ENCODE results near the gene TMEM138.

GRCh38 chr11:61406991-61407728 lies 45.0 kb downstream of the TMEM138 start:
- TF ChIP-seq, protein P1, sequence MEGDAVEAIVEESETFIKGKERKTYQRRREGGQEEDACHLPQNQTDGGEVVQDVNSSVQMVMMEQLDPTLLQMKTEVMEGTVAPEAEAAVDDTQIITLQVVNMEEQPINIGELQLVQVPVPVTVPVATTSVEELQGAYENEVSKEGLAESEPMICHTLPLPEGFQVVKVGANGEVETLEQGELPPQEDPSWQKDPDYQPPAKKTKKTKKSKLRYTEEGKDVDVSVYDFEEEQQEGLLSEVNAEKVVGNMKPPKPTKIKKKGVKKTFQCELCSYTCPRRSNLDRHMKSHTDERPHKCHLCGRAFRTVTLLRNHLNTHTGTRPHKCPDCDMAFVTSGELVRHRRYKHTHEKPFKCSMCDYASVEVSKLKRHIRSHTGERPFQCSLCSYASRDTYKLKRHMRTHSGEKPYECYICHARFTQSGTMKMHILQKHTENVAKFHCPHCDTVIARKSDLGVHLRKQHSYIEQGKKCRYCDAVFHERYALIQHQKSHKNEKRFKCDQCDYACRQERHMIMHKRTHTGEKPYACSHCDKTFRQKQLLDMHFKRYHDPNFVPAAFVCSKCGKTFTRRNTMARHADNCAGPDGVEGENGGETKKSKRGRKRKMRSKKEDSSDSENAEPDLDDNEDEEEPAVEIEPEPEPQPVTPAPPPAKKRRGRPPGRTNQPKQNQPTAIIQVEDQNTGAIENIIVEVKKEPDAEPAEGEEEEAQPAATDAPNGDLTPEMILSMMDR (conservative IDR thresholded peaks at IDR 0.05; ENCODE audit: low read length): no peak
- TF ChIP-seq EZH2phosphoT487 (IDR thresholded peaks at IDR 0.05; ENCODE audit: borderline replicate concordance, low read depth, low read length): no peak
